Measurements from ENCODE around the gene TTC36. TPM values are rescaled to one million over a fixed set of nuclear protein-coding genes. Genes with fewer than 3 reads are reported as not detected.

The TTC36 gene
- total and polyA plus RNA-seq, 5 donors from 2014 or later: 0.22 to 0.87 (median 0.50) TPM; not detected in 1

DNA sequence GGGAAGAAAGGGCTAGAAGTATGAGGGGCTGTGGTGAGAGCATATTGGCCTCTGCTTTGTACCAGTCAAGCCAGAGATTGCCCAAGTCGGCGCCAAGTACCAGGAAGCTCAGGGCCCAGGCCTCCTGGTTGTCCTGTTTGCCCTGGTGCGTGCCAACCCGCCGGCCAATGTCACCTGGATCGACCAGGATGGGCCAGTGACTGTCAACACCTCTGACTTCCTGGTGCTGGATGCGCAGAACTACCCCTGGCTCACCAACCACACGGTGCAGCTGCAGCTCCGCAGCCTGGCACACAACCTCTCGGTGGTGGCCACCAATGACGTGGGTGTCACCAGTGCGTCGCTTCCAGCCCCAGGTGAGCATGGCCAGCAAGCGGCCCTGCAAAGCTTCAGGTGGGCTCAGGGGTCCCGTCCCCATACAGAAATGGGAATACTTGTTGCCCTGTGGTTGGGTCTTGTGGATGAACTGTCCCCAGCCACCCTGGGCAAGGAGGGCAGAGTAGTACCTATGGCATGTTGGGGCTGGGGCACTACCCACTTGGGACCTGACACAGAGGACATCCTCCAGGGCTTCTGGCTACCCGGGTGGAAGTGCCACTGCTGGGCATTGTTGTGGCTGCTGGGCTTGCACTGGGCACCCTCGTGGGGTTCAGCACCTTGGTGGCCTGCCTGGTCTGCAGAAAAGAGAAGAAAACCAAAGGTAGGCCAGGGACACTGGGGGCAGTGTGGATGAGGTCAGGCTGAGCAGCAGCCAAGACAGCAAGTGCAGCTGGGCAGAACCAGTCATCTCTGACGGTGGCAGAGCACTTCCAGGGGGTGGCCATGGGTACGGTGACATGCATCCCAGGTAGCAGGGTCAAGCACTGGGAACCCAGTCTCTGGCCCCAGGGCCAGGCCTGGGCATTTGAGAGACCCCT, 5.8 kb downstream of the TTC36 start:
- no peak for DNase-seq
- ATAC-seq (ENCODE audit: low read depth in 2 of 2): no peak
- peaks cover 6% of the 10 kb centered on the region for H3K36me3 Mint-ChIP-seq
- H3K27ac Mint-ChIP-seq: peak overlapping the region in 1 of 3 donors; percentile 20
- Histone ChIP-seq H3K27me3 (ENCODE audit: control insufficient read depth, insufficient read depth, low read length) (no peaks in the 10 kb centered on the region), H3K27ac (ENCODE audit: insufficient read depth, low read length, poor library complexity, severe bottlenecking) (no peak overlapping the region), H3K36me3 (ENCODE audit: control insufficient read depth, insufficient read depth, low read length) (no peaks in the 10 kb centered on the region), H3K4me1 (ENCODE audit: control insufficient read depth, insufficient read depth, low read length, poor library complexity, severe bottlenecking) (peaks cover 26% of the 10 kb centered on the region), H3K4me3 (ENCODE audit: low read depth, low read length) (no peak overlapping the region), H3K9me3 (ENCODE audit: control insufficient read depth in 2 of 2, low read length in 2 of 2) (no peaks in the 10 kb centered on the region)
- H3K4me1 Mint-ChIP-seq: peaks cover 8 to 30% (median 19%) of the 10 kb centered on the region in 4 donors
- no peaks in the 10 kb centered on the region for H3K27me3 Mint-ChIP-seq
- H3K4me3 Mint-ChIP-seq: peak overlapping the region; percentile 15 to 96 (median 94)
- no peaks in the 10 kb centered on the region for H3K9me3 Mint-ChIP-seq

DNA sequence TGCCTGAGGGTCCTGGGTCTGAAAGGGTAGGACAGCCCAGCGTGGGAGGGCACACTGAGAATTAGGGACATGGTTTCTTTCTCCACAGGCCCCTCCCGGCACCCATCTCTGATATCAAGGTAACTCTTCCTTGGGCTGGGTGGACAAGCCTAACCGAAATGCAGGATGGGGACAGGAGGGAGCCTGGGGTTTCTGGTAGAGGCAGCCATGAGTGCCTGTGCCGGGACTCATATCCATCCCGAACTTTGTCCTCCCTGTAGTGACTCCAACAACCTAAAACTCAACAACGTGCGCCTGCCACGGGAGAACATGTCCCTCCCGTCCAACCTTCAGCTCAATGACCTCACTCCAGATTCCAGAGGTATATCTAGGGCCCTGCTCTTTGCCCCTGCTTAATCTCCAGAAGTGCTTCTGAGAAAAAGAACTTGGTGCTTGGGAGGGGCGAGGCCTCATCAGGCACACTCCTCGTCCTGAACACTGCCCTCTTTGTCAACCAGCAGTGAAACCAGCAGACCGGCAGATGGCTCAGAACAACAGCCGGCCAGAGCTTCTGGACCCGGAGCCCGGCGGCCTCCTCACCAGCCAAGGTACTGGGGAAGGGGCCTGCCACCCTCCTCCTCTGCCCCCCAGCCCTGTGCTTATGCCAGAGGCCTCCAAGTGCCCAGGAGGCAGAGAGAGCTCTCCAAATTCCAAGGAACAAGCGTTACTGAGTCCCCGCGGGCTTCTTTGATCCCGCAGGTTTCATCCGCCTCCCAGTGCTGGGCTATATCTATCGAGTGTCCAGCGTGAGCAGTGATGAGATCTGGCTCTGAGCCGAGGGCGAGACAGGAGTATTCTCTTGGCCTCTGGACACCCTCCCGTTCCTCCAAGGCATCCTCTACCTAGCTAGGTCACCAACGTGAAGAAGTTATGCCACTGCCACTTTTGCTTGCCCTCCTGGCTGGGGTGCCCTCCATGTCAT, 6.8 kb downstream of the TTC36 start:
- H3K9me3 ChIP-seq (ENCODE audit: control insufficient read depth in 2 of 2, low read length in 2 of 2): no peaks in the 10 kb centered on the region
- H3K4me3 ChIP-seq (ENCODE audit: low read depth, low read length): no peak overlapping the region
- no peaks in the 10 kb centered on the region for H3K27me3 ChIP-seq (ENCODE audit: control insufficient read depth, insufficient read depth, low read length)
- peaks cover 25% of the 10 kb centered on the region for H3K4me1 ChIP-seq (ENCODE audit: control insufficient read depth, insufficient read depth, low read length, poor library complexity, severe bottlenecking)
- no peaks in the 10 kb centered on the region for H3K36me3 ChIP-seq (ENCODE audit: control insufficient read depth, insufficient read depth, low read length)
- DNase-seq: no peak
- Mint-ChIP-seq H3K36me3 (peaks cover 9% of the 10 kb centered on the region), H3K9me3 (no peaks in the 10 kb centered on the region), H3K27ac (peak overlapping the region in 1 of 3 donors; percentile 20), H3K27me3 (no peaks in the 10 kb centered on the region), H3K4me3 (peak overlapping the region in 3 of 4 donors; percentile 15 to 61 (median 15)), H3K4me1 (peaks cover 8 to 26% (median 14%) of the 10 kb centered on the region in 4 donors)
- H3K27ac ChIP-seq (ENCODE audit: insufficient read depth, low read length, poor library complexity, severe bottlenecking): no peak overlapping the region
- no peak for ATAC-seq (ENCODE audit: low read depth in 2 of 2)

DNA sequence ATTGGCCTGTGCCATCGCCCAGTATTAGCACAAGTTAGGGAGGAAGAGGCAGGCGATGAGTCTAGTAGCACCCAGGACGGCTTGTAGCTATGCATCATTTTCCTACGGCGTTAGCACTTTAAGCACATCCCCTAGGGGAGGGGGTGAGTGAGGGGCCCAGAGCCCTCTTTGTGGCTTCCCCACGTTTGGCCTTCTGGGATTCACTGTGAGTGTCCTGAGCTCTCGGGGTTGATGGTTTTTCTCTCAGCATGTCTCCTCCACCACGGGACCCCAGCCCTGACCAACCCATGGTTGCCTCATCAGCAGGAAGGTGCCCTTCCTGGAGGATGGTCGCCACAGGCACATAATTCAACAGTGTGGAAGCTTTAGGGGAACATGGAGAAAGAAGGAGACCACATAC, 8.0 kb downstream of the TTC36 start:
- no peaks in the 10 kb centered on the region for H3K9me3 ChIP-seq (ENCODE audit: control insufficient read depth in 2 of 2, low read length in 2 of 2)
- no peak overlapping the region for H3K27ac ChIP-seq (ENCODE audit: insufficient read depth, low read length, poor library complexity, severe bottlenecking)
- peaks cover 0 to 14% (median 3%) of the 10 kb centered on the region in 4 donors for H3K4me1 Mint-ChIP-seq
- H3K27me3 ChIP-seq (ENCODE audit: control insufficient read depth, insufficient read depth, low read length): no peaks in the 10 kb centered on the region
- H3K4me1 ChIP-seq (ENCODE audit: control insufficient read depth, insufficient read depth, low read length, poor library complexity, severe bottlenecking): peaks cover 13% of the 10 kb centered on the region
- peaks cover 11% of the 10 kb centered on the region for H3K36me3 Mint-ChIP-seq
- H3K27me3 Mint-ChIP-seq: no peaks in the 10 kb centered on the region
- no peak for ATAC-seq (ENCODE audit: low read depth in 2 of 2)
- H3K27ac Mint-ChIP-seq: no peak overlapping the region
- no peaks in the 10 kb centered on the region for H3K36me3 ChIP-seq (ENCODE audit: control insufficient read depth, insufficient read depth, low read length)
- no peaks in the 10 kb centered on the region for H3K9me3 Mint-ChIP-seq
- no peak for DNase-seq
- H3K4me3 ChIP-seq (ENCODE audit: low read depth, low read length): no peak overlapping the region
- peak overlapping the region in 2 of 4 donors; percentile 15 to 54 for H3K4me3 Mint-ChIP-seq

DNA sequence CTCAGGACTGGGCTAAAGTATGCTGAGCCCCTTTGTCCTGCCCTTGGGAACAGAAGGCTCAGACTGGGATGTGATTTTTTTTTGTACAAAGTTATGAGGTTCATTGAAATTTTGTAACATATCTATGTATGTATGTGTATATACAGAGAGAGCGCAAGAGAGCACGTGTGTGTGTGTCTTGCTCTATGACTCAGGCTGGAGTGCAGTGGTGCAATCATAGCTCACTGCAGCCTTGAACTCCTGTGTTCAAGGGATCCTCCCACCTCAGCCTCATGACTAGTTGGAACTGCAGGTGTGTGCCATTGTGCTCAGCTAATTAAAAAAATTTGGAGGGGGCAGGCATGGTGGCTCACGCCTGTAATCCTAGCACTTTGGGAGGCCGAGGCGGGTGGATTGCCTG, 9.5 kb downstream of the TTC36 start:
- H3K9me3 ChIP-seq (ENCODE audit: control insufficient read depth in 2 of 2, low read length in 2 of 2): no peaks in the 10 kb centered on the region
- ATAC-seq (ENCODE audit: low read depth in 2 of 2): no peak
- no peaks in the 10 kb centered on the region for H3K27me3 ChIP-seq (ENCODE audit: control insufficient read depth, insufficient read depth, low read length)
- peaks cover 18% of the 10 kb centered on the region for H3K36me3 Mint-ChIP-seq
- peaks cover 3% of the 10 kb centered on the region for H3K4me1 ChIP-seq (ENCODE audit: control insufficient read depth, insufficient read depth, low read length, poor library complexity, severe bottlenecking)
- no peak overlapping the region for H3K4me3 ChIP-seq (ENCODE audit: low read depth, low read length)
- H3K27ac Mint-ChIP-seq: no peak overlapping the region
- no peak for DNase-seq
- H3K9me3 Mint-ChIP-seq: no peaks in the 10 kb centered on the region
- peaks cover 0 to 7% (median 2%) of the 10 kb centered on the region in 4 donors for H3K4me1 Mint-ChIP-seq
- H3K27ac ChIP-seq (ENCODE audit: insufficient read depth, low read length, poor library complexity, severe bottlenecking): no peak overlapping the region
- no peaks in the 10 kb centered on the region for H3K27me3 Mint-ChIP-seq
- H3K4me3 Mint-ChIP-seq: peak overlapping the region in 1 of 4 donors; percentile 55
- no peaks in the 10 kb centered on the region for H3K36me3 ChIP-seq (ENCODE audit: control insufficient read depth, insufficient read depth, low read length)

DNA sequence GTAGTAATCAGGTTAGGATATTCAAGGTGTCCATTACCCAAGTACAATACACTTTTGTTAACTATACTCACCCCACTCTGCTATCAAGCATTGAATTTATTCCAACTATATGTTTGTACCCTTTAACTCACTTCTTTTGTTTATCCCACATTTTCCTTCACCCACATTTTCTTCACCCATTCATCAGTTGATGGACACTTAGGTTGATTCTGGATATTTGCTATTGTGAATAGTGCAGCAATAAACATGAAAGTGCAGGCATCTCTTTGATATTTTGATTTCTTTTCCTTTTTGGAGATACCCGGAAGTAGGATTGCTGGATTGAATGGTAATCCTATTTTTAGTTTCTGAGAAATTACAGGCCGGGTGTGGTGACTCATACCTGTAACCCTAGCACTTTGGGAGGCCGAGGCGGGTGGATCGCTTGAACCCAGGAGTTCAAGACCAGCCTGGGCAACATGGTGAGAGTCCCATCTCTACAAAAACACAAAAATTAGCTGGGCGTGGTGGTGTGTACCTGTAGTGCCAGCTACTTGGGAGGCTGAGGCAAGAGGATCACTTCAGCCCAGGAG, 10.2 kb downstream of the TTC36 start:
- Mint-ChIP-seq H3K27me3 (no peaks in the 10 kb centered on the region), H3K9me3 (no peaks in the 10 kb centered on the region), H3K4me1 (peaks cover 0 to under 1% (median 0%) of the 10 kb centered on the region in 4 donors), H3K36me3 (peaks cover 18% of the 10 kb centered on the region), H3K4me3 (no peak overlapping the region), H3K27ac (no peak overlapping the region)
- no peaks in the 10 kb centered on the region for H3K27me3 ChIP-seq (ENCODE audit: control insufficient read depth, insufficient read depth, low read length)
- no peak for DNase-seq
- H3K4me3 ChIP-seq (ENCODE audit: low read depth, low read length): no peak overlapping the region
- no peaks in the 10 kb centered on the region for H3K36me3 ChIP-seq (ENCODE audit: control insufficient read depth, insufficient read depth, low read length)
- no peaks in the 10 kb centered on the region for H3K4me1 ChIP-seq (ENCODE audit: control insufficient read depth, insufficient read depth, low read length, poor library complexity, severe bottlenecking)
- no peak overlapping the region for H3K27ac ChIP-seq (ENCODE audit: insufficient read depth, low read length, poor library complexity, severe bottlenecking)
- H3K9me3 ChIP-seq (ENCODE audit: control insufficient read depth in 2 of 2, low read length in 2 of 2): no peaks in the 10 kb centered on the region
- ATAC-seq (ENCODE audit: low read depth in 2 of 2): no peak

DNA sequence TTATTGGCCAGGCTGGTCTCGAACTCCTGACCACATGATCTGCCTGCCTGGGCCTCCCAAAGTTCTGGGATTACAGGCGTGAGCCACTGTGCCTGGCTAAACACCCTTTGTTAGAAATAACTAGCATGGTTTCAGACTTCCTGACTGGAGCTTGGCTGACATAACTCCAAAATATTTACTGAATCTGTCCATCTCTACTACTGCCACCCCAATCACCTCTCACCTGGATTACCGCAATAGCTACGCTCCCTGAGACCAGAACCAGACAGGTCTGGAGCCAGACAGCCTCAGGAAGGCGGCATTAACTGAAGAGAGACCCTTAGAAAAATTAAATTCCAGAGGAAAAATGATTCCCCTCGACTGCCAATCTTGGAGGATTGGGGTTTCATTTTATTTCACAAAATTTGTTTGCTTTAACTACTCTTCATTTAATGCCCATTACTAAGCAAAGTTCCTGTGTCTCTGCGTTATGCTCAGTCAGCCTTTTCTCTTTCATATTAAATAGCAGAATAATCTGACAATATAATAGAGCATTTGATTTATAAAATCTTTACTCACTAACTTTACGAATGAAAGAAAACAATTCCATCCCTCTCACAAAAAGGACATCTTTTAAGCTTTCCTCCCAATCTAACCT, 16.9 kb downstream of the TTC36 start:
- ATAC-seq (ENCODE audit: low read depth in 2 of 2) (no peak), DNase-seq (no peak)
- Mint-ChIP-seq H3K27me3 (no peaks in the 10 kb centered on the region), H3K4me3 (no peak overlapping the region), H3K9me3 (no peaks in the 10 kb centered on the region), H3K36me3 (peaks cover 9% of the 10 kb centered on the region), H3K27ac (no peak overlapping the region), H3K4me1 (no peaks in the 10 kb centered on the region)
- H3K27me3 ChIP-seq (ENCODE audit: control insufficient read depth, insufficient read depth, low read length): no peaks in the 10 kb centered on the region
- H3K27ac ChIP-seq (ENCODE audit: insufficient read depth, low read length, poor library complexity, severe bottlenecking): no peak overlapping the region
- H3K4me3 ChIP-seq (ENCODE audit: low read depth, low read length): no peak overlapping the region
- H3K36me3 ChIP-seq (ENCODE audit: control insufficient read depth, insufficient read depth, low read length): peaks cover 8% of the 10 kb centered on the region
- no peaks in the 10 kb centered on the region for H3K9me3 ChIP-seq (ENCODE audit: control insufficient read depth in 2 of 2, low read length in 2 of 2)
- H3K4me1 ChIP-seq (ENCODE audit: control insufficient read depth, insufficient read depth, low read length, poor library complexity, severe bottlenecking): no peaks in the 10 kb centered on the region

DNA sequence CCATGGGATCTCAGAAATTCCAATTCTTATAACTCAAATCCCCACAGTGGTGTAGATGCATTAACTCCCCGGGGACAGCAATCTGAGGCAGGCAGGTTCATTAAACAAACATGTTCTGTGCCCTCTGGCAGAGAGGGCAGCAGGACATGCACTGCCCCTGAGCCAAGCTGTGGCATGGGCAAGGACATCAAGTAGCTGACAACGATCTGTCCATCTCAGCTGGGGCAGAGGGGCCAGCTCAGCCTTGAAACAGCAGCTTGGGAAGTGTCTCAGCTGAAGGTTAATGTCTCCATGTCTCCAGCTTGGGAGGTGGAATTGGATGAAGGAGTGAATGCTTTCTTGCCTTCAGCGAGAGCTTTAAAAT, 17.4 kb downstream of the TTC36 start:
- Mint-ChIP-seq H3K4me1 (no peaks in the 10 kb centered on the region), H3K27ac (no peak overlapping the region), H3K27me3 (no peaks in the 10 kb centered on the region), H3K9me3 (no peaks in the 10 kb centered on the region), H3K4me3 (no peak overlapping the region), H3K36me3 (peaks cover 9% of the 10 kb centered on the region)
- Histone ChIP-seq H3K36me3 (ENCODE audit: control insufficient read depth, insufficient read depth, low read length) (peaks cover 8% of the 10 kb centered on the region), H3K27ac (ENCODE audit: insufficient read depth, low read length, poor library complexity, severe bottlenecking) (no peak overlapping the region), H3K4me3 (ENCODE audit: low read depth, low read length) (no peak overlapping the region), H3K27me3 (ENCODE audit: control insufficient read depth, insufficient read depth, low read length) (no peaks in the 10 kb centered on the region), H3K9me3 (ENCODE audit: control insufficient read depth in 2 of 2, low read length in 2 of 2) (no peaks in the 10 kb centered on the region), H3K4me1 (ENCODE audit: control insufficient read depth, insufficient read depth, low read length, poor library complexity, severe bottlenecking) (no peaks in the 10 kb centered on the region)
- ATAC-seq (ENCODE audit: low read depth in 2 of 2): no peak
- DNase-seq: no peak
